SK-MEL-5 (cell line): ENCODE results near the gene EIF3I. TPM values are rescaled to one million over a fixed set of nuclear protein-coding genes. Genes with fewer than 3 reads are reported as not detected.

ENCODE experiments used
- DNase-seq: peaks from one replicate; pipeline ENCODE4 v3.0.0-alpha.2; 2016; ENCODE audit warnings: low read depth, low spot score
- in situ Hi-C: cut with HindIII; loops from 2 replicates; pipeline ENCODE4 v1.10.0; 2016; ENCODE audit warnings: low sequenced_read_pairs, high pct_unique_total_duplicates, low pct_unique_long_range_greater_than_20kb
- small RNA-seq, 2 experiments: library from RNA; depleted of rRNA; stranded (forward); fragments of <200 nt; gene quantifications; one replicate each; pipeline ENCODE3, GENCODE V24; 2014
- total RNA-seq: library from RNA; depleted of rRNA; stranded (reverse); fragments of >200 nt; shearing (Covaris generic); gene quantifications from 2 replicates; pipeline ENCODE4 v1.2.3, GENCODE V29; 2014; rRNA removed

The EIF3I gene
- total RNA-seq, 1 experiment from 2014 or later, result 554 TPM

DNA sequence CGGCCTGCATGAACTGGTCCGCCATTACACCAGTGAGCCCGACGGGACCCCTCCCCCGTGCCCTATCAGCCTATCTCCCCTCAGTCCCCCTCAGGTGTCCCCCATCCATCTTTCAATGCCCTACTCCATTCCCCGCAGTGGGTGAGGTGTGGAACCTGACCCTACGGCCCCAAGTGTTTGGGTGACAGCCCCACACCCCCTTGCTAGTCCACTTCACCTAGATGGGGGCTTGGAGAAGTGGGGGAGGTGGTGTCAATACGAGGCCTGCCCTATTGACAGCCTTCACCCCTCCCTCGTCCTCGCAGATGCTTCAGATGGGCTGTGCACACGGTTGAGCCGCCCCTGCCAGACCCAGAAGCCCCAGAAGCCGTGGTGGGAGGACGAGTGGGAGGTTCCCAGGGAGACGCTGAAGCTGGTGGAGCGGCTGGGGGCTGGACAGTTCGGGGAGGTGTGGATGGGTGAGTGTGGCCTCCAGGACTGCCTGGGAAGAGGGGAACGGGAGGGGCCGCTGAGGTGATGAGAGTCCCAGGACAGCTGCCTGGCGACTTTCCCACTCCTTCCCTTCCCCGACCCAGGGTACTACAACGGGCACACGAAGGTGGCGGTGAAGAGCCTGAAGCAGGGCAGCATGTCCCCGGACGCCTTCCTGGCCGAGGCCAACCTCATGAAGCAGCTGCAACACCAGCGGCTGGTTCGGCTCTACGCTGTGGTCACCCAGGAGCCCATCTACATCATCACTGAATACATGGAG lies 54.0 kb downstream of the EIF3I start:
- in situ Hi-C loops, result no loop called here
- no peak for DNase-seq

Small RNA genes lying within 50 kb of the gene (small RNA-seq; reads per million reads assigned to genes)
- 0 reads per million in 2 experiments for gene RF00017

Other genes starting within 250 kb of the EIF3I start
- gene KHDRBS1, start 208.5 kb upstream of the EIF3I start, total RNA-seq, result 38.7 and 46.9 TPM in 2 replicates
- gene TMEM39B, start 149.5 kb upstream of the EIF3I start, total RNA-seq, result 2.6 and 3.3 TPM in 2 replicates
- gene KPNA6, start 114.4 kb upstream of the EIF3I start, total RNA-seq, result 33.8 and 34.1 TPM in 2 replicates
- gene TXLNA, start 42.7 kb upstream of the EIF3I start, total RNA-seq, result 65.6 and 65.8 TPM in 2 replicates
- gene CCDC28B, start 21.8 kb upstream of the EIF3I start, total RNA-seq, result 8.6 and 12.2 TPM in 2 replicates
- gene IQCC, start 16.7 kb upstream of the EIF3I start, total RNA-seq, result 2.5 and 3.1 TPM in 2 replicates
- gene DCDC2B, start 13.3 kb upstream of the EIF3I start, total RNA-seq, result not detected in 2 replicates
- gene TMEM234, start 54 bp upstream of the EIF3I start, total RNA-seq, result 9.6 and 12.5 TPM in 2 replicates
- gene FAM167B, start 24.8 kb downstream of the EIF3I start, total RNA-seq, result 45.5 and 50.6 TPM in 2 replicates
- not detected in 2 replicates for gene LCK, start 28.9 kb downstream of the EIF3I start, total RNA-seq
- 98.0 and 99.1 TPM in 2 replicates for gene HDAC1, start 69.7 kb downstream of the EIF3I start, total RNA-seq
- 82.8 and 106 TPM in 2 replicates for gene MARCKSL1, start 113.8 kb downstream of the EIF3I start, total RNA-seq
- gene FAM229A, start 140.1 kb downstream of the EIF3I start, total RNA-seq, result 0.74 and 0.85 TPM in 2 replicates
- gene TSSK3, start 140.1 kb downstream of the EIF3I start, total RNA-seq, result 0.32 and 2.6 TPM in 2 replicates
- gene BSDC1, start 172.0 kb downstream of the EIF3I start, total RNA-seq, result 40.7 and 46.8 TPM in 2 replicates
- gene ZBTB8B, start 242.7 kb downstream of the EIF3I start, total RNA-seq, result 0.35 and 0.50 TPM in 2 replicates